ENCODE results near the gene CUL3.

The CUL3 gene

GRCh38 chr2:224556381-224556780, 28.8 kb downstream of the CUL3 start:
- DNase-seq (ENCODE audit: insufficient read length, low spot score), result no peak
- no peak for FAIRE-seq
- TF ChIP-seq CTCF (IDR thresholded peaks at IDR 0.05; ENCODE audit: insufficient read depth, missing control alignments), result no peak

- no peak for DNase-seq (ENCODE audit: insufficient read length, low spot score)
- no peak for TF ChIP-seq CTCF (IDR thresholded peaks at IDR 0.05; ENCODE audit: insufficient read depth, missing control alignments)
- FAIRE-seq, result no peak
These were observed 29.3 kb downstream of the CUL3 start for GRCh38 chr2:224555823-224556366.

GRCh38 chr2:224552771-224553170, 32.4 kb downstream of the CUL3 start:
- TF ChIP-seq CTCF (IDR thresholded peaks at IDR 0.05; ENCODE audit: insufficient read depth, missing control alignments), result no peak
- peak; percentile 11 for FAIRE-seq
- no peak for DNase-seq (ENCODE audit: insufficient read length, low spot score)

GRCh38 chr2:224551693-224552092, 33.5 kb downstream of the CUL3 start:
- FAIRE-seq (no peak), DNase-seq (ENCODE audit: insufficient read length, low spot score) (no peak)
- TF ChIP-seq CTCF (IDR thresholded peaks at IDR 0.05; ENCODE audit: insufficient read depth, missing control alignments), result no peak

GRCh38 chr2:224546926-224547325, 38.2 kb downstream of the CUL3 start:
- TF ChIP-seq CTCF (IDR thresholded peaks at IDR 0.05; ENCODE audit: insufficient read depth, missing control alignments), result no peak
- no peak for FAIRE-seq
- DNase-seq (ENCODE audit: insufficient read length, low spot score), result no peak

- DNase-seq (ENCODE audit: insufficient read length, low spot score), result no peak
- FAIRE-seq, result no peak
- TF ChIP-seq CTCF (IDR thresholded peaks at IDR 0.05; ENCODE audit: insufficient read depth, missing control alignments), result no peak
These were observed 39.1 kb downstream of the CUL3 start for GRCh38 chr2:224545884-224546644.

GRCh38 chr2:224543939-224544338, 41.2 kb downstream of the CUL3 start:
- FAIRE-seq (no peak), DNase-seq (ENCODE audit: insufficient read length, low spot score) (no peak)
- no peak for TF ChIP-seq CTCF (IDR thresholded peaks at IDR 0.05; ENCODE audit: insufficient read depth, missing control alignments)
